ENCODE measurements around the gene PPFIA1.

Gene PPFIA1

DNA sequence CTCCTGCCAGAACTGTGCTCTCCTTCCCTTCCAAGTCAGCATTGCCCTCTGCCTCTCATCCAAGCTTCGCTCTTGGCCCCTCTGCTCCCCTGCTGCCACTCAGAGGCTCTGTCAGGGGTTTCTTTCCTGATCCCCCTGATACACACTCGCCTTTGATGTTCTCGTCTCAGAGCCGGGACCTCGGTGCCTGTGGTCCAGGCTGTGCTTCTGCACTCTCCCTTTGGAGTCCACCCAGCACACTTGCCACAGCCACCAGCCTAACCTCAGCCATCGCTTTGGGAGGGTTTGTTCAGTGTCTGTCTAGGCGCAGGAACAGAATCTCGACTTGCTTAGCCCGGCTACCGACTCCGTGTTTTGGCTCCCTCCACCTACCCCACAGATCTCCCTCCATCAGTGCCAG lies 29.1 kb downstream of the PPFIA1 start:
- DNase-seq = no peak

DNA sequence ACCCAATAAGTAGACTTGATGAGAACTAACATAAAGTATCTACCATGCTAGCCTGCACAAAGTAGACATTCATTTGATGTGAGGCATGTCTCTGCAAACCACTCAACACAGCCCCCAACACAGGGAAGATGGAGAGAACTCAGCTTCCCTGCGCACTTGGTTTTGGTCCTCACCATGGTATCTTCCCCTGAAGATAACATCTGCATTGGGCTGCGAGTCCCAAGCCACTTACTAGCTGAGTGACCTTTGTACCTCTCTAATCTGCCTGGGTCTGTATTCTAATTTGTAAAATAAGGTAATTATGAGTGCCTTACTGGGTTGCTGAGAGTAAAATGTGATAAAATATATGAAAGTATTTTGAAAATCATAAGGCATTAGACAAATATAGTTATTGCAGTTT lies 30.7 kb downstream of the PPFIA1 start:
- DNase-seq = no peak

DNA sequence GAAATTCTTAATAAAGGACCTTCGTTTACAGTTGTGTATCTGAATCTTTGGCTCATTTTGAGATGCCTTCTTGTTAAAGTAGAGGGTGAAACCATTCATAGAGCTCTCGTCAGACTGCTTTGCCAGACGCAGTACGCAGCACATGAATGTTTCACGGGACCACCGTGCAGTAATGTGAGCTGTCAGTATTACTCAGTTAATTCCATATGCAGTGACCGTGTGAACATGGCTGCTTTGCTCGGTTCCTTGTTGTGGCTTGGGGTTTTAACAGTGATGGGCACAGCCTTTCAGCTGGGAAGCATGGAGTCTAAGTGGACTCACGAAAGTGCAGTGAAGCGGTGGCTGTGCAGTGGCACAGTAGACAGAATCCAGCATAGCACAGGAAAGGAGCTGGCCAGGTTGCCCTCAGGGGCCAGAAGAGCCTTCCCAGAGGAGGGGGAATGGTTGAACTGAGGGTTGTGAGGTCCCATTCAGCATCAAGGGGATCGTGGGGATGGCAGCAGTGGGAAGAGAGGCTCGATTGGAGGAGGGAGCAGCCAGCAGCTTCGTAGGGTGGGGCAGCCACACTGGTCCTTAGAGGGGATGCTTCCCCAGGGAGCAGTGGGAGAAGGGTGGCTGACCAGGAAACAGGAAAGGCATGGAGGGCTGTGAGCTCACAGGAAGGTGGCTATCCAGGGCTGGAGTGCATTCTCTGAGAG lies 31.4 kb downstream of the PPFIA1 start:
- no peak for DNase-seq

DNA sequence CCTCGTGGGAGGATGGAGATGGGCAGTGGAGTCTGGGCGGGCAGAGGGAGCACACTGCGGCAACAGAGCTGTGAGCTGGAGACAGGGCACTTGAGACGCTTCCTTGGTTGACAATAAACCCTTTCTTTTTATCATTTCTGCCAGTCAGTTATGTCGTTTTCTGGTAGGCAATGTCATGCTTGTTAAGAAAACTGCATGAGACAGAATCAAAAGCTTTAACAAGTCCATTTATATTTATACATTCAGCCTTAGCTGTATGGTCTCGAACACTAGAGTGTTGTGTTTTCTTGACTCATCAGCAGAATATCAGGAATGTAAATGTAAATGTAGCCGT lies 31.9 kb downstream of the PPFIA1 start:
- no peak for DNase-seq

DNA sequence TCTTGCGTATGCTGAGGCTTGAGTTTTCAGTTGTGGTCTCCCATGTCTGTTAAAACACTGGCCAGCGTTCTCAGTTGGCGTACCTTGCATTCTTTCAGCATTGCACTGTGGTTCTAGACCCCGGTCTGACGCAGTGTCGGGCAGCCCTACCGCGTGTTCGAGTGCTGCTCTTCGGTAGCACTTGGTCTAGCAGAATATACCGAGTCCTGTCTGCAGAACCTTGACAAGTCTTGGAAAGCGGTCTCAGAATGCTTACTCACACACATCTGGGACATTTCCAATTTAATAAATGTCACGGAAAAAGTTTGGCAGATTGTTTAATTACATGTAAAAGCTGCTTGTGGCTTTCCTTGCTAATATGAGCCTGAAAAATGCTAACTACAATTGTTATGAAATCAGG lies 32.6 kb downstream of the PPFIA1 start:
- no peak for DNase-seq

DNA sequence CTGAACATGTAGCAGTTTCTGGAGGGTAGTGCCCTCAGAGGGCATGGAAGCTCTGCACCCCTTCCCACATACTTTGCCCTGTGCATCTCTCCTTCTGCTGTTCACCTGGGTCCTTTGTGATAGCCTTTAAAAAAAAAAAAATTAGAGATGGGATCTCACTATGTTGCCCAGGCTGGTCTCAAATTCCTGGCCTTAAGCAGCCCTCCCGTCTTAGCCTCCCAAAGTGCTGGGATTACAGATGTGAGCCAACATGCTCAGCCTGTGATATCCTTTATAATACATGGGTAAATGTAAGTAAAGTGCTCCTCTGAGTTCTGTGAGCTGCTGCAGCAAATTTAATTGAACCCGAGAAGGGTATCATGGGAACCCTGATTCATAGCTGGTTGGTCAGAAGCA lies 33.7 kb downstream of the PPFIA1 start:
- no peak for DNase-seq

DNA sequence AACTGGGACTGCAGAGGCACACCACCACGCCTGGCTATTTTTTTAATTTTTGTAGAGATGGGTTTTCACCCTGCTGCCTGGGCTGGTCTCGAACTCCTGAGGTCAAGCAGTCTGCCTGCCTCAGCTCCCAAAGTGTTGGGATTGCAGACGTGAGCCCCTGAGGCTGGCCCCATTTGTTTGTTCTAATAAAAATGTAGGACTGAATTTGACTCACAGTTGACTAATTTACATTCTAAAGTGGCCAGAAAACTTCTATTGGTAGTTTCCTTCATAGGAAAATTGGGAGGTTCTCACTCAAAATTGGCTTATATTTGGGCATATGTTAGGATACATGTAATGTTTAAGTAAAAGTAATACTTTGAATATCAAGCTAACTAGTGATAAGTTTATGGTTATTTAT lies 35.0 kb downstream of the PPFIA1 start:
- DNase-seq = no peak

DNA sequence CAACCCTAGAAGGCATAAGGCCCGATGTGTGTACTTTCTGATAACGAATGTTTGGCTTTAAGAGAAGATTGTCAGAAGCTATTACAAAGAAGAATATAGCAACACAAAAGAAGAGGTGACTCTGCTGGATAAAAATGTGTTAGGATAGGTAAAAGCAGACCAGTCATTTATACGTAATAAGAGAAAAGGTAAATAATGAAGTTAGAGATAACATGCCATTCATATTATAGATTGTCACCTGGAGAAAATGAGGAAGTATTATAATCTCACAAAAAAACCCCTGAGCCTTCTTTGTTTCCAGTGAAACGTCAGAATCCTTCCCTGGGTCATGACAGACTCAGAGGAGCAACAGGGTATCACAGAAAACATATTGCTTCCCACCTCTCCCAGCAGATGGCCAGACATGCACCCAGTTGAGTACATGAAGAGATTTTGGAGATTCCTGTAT lies 36.1 kb downstream of the PPFIA1 start:
- DNase-seq = no peak

DNA sequence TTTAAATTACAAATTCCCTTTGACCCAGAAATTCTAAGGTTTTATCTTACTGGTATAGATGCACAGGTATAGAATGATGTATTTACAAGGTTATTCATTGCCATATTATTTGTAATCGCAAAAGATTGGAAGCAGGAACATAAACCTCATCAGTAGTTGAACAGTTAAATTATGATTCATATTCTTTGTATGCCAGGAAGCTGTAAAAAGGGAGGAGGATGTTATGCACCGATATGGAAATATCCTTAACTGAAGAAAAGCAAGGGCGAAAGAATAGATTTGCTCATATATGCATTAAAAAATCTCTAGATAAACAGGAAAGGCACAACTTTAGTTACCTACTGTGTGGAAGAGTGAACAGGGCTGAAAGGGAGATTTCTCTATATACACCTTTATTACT lies 36.7 kb downstream of the PPFIA1 start:
- no peak for DNase-seq

DNA sequence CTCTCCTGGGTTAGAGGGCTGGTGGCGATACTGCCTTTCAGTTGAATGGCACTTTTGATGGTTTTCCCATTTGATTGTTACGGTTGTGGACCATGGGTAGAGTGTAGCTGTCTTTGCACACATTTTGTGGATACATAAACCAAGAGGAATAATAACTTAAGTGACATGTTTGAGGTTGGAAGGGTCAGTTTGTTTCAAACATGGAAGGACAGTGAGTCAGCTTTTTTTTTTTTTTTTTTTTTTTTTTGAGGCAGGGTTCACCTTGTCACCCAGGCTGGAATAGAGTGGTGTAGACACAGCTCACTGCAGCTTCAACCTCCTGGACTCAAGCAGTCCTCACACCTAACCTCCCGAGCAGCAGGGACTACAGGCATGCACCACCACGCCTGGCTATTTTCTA lies 41.1 kb downstream of the PPFIA1 start:
- no peak for DNase-seq

DNA sequence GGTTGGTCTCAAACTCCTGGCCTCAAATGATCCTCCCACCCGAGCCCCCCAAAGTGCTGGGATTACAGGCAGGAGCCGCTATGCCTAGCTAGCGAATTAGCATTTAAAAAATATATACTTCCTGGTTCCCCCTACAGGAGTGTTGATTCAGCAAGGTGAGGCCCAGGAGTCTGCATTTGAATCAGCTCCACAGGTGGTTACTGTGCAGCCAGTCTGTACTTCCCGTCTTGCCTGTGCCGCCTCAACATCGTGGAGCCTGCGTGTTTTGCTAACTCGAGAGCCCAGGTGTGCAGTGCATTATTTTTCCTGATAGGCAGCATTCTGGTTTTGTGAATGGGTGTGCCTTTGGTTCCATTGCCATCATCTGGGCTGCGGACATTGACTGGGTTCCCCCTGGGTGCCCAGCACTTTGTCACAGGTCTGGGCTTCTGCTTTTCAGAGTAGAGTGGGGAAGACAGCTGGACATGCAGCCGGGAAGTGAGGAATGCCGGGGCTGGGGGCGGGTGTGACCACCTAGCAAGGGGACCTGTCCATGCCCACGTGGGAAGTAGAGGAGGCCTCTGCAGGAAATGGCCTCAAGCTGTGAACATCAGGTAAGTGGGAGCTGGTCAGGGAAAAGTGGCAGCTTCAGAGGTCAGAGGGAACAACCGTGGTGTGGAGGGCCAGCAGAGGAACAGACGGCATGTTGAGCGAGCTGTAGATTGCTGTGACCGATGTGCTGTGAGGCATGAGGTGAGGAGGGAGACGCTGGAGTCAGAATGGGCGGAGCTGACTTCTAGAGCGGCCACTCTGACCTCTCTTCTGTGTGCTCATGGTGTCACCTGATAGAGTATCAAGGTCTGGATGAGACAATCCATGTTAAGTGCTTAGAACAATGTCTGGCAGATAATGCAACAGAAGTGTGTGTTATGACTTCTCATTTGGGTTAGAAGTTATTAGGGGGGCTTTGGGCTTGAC lies 42.2 kb downstream of the PPFIA1 start:
- DNase-seq = no peak

DNA sequence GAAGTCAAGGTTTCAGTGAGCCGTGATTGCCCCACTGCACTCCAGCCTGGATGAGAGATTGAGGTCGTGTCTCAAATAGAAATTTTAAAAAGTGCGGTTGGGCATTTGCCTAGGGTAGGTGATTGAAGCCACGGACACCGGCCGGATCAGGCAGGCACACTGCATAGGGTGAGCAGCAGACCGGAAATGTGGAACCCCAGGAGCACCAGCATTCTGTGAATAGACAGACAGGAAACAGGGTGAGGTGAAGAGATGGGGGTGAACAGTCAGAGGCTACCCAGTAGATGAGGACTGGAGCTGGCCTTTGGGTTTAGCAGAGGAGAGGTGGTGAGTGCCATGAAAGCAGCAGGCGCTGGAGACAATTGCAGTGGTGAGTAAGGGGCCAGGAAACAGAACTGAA lies 43.5 kb downstream of the PPFIA1 start:
- no peak for DNase-seq

DNA sequence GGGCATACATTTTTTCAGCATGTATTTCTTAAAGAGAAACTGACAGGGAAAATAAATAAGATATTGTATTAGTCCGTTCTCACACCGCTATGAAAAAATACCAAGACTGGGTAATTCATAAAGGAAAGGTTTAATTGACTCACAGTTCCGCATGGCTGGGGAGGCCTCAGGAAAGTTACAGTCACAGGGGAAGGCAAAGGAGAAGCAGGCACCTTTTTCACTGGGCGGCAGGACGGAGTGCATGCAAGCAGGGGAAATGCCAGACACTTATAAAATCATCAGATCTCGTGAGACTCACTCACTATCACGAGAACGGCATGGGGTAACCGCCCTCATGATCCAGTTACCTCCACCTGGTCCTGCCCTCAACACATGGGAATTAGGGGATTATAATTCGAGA lies 44.2 kb downstream of the PPFIA1 start:
- peak; percentile 34 for DNase-seq

DNA sequence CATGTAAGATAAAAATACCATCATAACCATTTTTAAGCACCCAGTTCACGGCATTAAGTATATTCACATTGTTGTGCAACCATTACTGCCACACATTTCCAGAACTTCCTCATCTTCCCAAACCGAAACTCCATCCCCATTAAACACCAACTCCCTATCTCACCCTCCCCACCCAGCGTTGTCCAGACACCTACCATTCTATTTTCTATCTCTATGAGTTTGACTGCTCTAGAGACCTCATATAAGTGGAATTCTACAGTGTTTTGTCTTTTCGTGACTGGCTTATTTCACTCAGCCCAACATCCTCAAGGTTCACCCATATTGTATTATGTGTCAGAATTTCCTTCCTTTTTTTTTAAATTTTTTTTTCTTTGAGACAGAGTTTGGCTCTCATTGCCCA lies 45.2 kb downstream of the PPFIA1 start:
- DNase-seq = peak; percentile 28

DNA sequence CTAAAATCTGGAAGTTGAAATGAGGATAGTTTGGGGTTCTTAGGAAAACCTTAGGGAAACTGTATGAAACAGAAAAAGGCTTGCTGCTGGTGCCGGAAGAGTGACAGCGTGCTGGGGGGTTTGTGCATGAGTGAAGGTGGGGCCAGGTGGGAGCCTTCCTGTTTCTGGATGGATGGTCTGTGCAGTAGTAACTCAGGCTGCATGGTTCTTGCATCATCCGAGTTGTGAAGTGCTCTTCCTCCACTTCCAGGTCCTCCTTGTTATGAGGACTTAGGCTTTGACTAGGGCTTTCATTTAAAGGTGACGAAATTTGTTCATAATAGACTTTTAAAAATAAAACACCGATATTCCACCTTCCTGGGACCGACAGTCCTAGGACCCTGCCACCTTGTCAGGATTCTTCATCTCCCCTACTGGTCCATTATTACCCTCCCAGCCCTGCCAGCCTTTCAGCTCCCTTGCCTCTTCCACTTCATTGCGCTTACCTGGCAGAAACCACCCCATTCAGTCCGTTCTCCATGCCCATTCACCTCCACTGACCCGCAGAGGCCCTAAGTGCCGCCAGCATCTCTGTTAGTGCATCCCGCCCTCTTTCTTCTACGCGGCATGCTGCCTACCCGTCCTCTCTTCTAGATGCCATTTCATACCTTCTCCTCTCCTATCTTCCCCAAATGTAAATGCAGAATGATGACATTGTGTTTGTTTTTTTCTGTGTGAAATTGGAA lies 47.3 kb downstream of the PPFIA1 start:
- no peak for DNase-seq

DNA sequence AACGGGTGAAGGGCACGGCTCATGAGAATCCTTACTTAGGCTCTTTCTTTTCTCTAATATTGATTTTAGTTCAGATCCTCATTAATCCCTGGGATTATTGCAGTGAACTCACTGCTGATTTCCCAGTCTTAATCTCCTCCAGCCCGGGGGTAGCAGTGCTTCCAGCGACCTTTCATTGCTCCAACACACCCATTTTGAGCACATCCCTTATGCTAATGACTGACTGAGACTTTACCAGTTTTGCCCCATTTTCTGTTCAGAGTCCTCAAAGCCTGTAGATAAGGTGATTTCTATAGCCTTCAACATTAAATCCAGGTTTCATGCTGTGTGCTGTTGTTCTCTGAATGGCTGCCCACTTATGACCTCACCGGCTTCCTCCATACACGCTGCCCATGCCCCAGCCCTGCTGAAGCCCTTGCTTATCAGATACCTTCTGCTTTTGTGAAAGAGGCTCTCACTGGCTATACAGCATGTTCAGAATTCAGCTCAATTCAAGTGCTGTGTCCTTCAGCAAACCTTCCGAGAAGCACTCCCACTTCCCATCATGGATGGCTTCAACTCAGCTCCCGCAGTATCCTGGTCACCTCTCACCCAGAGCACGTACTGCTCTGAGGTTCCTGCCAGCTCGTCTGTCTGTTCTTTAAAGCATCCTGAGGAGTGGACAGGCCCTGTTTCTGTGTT lies 49.0 kb downstream of the PPFIA1 start:
- DNase-seq = no peak

DNA sequence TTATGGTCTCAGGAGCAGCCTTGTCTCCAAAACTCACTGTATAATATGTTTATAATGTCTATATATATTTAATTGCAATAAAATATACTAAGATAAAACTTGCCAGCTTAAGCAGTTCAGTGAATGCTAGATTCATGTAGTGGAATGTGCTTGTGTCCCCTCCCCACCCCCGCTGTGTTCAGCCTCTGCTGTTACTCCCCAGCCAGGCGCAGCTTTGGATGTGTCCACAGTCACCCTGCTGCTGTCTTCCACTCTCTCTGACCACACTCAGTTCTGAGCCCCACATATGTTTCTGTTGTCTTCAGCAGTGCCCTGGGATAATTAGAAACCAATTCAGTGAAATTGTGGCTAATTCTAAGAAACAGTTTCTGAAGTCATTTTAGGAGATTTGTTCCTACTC lies 52.2 kb downstream of the PPFIA1 start:
- no peak for DNase-seq

DNA sequence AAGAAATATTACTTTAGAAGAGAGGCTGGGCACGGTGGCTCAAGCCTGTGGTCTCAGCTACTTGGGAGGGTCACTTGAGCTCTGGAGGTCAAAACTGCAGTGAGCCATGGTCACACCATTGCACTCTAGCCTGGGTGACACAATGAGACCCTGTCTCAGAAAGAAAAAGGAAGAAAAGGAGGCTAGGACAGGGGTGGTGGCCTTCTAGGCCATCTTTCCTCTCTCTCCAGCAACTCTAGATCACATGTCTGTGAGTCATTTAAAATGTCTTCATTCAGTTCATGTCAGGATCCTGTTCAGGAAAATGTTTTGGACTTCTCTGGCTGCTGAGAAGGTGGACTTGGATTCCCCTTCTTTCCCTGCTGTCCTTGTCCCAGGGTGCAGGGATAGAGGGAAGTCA lies 53.3 kb downstream of the PPFIA1 start:
- DNase-seq = no peak

DNA sequence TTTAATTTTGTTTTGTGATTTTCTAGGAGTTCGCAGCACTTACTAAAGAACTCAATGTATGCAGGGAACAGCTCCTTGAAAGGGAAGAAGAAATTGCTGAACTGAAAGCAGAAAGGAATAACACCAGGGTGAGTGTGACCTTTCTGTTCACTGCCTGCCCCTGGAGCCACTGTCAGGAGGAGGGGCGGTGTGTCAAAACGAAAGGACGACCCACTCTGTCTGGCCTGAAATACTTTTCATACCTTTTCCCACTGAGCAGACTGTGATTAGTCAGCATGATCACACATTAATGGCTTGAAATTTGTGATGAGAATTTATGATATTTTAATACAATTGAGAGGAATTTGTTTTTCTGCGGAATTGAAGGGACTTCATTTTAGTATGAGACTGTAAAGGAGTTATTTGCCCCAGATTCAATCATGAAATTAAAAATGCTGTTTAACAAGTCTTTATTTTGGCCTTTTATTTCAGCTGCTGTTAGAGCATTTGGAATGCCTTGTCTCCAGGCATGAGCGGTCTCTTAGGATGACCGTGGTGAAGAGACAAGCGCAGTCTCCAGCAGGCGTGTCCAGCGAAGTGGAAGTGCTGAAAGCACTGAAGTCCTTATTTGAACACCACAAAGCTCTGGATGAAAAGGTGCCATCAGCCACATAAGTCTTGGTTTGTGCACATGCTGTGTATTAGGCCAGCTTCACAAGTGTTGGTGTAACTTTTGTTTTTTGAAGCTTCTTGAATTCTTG lies 54.1 kb downstream of the PPFIA1 start:
- no peak for DNase-seq

DNA sequence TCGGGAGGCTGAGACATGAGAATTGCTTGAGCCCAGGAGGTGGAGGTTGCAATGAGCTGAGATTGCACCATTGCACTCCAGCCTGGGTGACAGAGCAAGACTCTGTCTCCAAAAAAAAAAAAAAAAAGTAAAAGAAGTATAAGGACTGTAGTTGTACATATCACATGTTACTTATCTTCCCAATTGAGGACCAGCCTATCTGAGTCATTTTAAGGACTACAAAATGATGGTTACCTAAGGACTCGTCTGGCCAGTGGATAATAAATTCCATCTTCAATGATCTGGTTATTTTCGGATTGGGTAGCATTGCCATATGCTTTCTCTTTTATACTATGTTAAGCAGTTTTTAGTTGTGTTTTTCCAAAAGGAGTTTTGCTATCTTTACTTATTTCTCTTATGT lies 55.3 kb downstream of the PPFIA1 start:
- DNase-seq = no peak

DNA sequence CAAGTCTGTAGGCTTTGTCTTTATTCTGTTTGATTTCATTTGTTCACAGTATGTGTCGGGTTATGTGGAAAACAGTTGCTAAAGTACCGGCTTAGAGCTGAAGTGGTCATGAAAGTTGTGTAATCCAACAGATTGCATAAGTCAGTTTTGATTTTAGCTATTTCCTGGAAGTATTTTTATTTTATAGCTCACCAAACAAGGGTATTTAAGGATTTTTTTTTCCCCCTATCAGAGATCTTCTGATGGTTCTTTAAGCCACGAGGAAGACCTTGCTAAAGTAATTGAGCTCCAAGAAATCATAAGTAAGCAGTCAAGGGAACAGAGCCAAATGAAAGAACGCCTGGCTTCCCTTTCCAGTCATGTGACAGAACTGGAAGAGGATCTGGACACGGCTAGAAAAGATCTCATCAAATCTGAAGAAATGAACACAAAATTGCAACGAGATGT lies 55.9 kb downstream of the PPFIA1 start:
- no peak for DNase-seq

DNA sequence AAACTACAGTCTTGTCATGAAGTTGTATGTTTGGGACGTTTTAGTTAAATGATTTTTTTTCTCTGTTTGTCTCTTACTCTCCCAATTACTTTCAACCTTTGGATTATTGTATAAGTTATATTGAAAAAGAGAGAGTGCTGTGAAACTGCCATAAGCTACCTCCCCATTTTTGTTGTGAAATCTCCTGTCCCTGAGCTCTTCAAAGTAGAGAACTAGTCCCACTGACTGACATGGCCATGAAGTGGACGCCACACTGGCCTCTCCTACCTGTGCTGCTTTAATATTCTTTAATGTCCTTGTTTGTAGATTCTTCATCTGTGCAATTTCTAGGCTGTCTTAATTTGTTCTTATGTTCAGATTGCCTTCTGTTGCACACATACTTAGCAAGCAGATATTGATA lies 56.3 kb downstream of the PPFIA1 start:
- no peak for DNase-seq

Data from GDM1 (cell line).